ENCODE results near the gene FBRSL1. TPM values are rescaled to one million over a fixed set of nuclear protein-coding genes. Genes with fewer than 3 reads are reported as not detected.

The FBRSL1 gene
- polyA plus RNA-seq, 1 of the 3 experiments (the other 2 are of a cell fraction), result 5.5 TPM

- H3F3A ChIP-seq (replicated peaks; ENCODE audit: insufficient read depth), result peaks cover 3% of the 10 kb centered on the region
- H3K36me3 ChIP-seq (replicated peaks in 1 of 2; ENCODE audit: control insufficient read depth in 1 of 2, insufficient read depth in 2 of 2, low read length in 1 of 2), result no peaks in the 10 kb centered on the region
- peaks cover 7% of the 10 kb centered on the region; the same call in 1 of the 2 replicates for H3K27me3 ChIP-seq (ENCODE audit: insufficient read depth)
- ChIA-PET POLR2A (no interaction called here), CTCF (interaction anchor here (1.8 to 3.3 kb wide), 3 partner anchors 9 to 63 kb away, joined by 5 to 12 read pairs (median 7); no protein-coding TSS in a partner anchor)
- H3K4me3 ChIP-seq (ENCODE audit: low read depth in 2 of 2, low read length in 1 of 2), result no peak overlapping the region
- no peak overlapping the region for H2AFZ ChIP-seq (ENCODE audit: low read depth)
- TF ChIP-seq USF1 (IDR thresholded peaks at IDR 0.05; ENCODE audit: borderline replicate concordance, low read depth) (no peak), YY1 (IDR thresholded peaks at IDR 0.05; ENCODE audit: low read depth) (no peak), RXRA (IDR thresholded peaks at IDR 0.05; ENCODE audit: borderline replicate concordance, low read depth) (no peak), SMC3 (IDR thresholded peaks at IDR 0.05; ENCODE audit: low read depth, low read length) (no peak), IRF3 (IDR thresholded peaks at IDR 0.05; ENCODE audit: low read depth, low read length) (no peak)
- H3K79me2 ChIP-seq (ENCODE audit: insufficient read depth), result no peaks in the 10 kb centered on the region
- no peaks in the 10 kb centered on the region; a peak in 1 of 4 replicates for H3K4me1 ChIP-seq (ENCODE audit: control insufficient read depth in 1 of 2, insufficient read depth in 2 of 2, low read depth in 1 of 2, low read length in 1 of 2)
- no peaks in the 10 kb centered on the region for H3K9me3 ChIP-seq
- WGBS (ENCODE audit: low lambda C conversion rate), result 44% methylated on average over 16 of the region's 19 CpGs
- no peaks in the 10 kb centered on the region for H3K9me2 ChIP-seq
- no peak overlapping the region for H3K4me2 ChIP-seq
- no peaks in the 10 kb centered on the region for H4K20me1 ChIP-seq (ENCODE audit: insufficient read depth)
- no peak overlapping the region for H3K9ac ChIP-seq
- DNase-seq, result no peak
- no peak overlapping the region for H3K27ac ChIP-seq (ENCODE audit: low read depth in 2 of 2, low read length in 1 of 2)
Observed at GRCh38 chr12:132477703-132478432, 12.1 kb upstream of the FBRSL1 start.

GRCh38 chr12:132478433-132478803, 11.5 kb upstream of the FBRSL1 start:
- no peaks in the 10 kb centered on the region for H3K9me3 ChIP-seq
- H3K9me2 ChIP-seq, result no peaks in the 10 kb centered on the region
- no peaks in the 10 kb centered on the region for H3K79me2 ChIP-seq (ENCODE audit: insufficient read depth)
- no peak overlapping the region for H2AFZ ChIP-seq (ENCODE audit: low read depth)
- H3K4me3 ChIP-seq (ENCODE audit: low read depth in 2 of 2, low read length in 1 of 2), result no peak overlapping the region
- no peak overlapping the region for H3K4me2 ChIP-seq
- POLR2A ChIA-PET, result no interaction called here
- no peaks in the 10 kb centered on the region for H3K36me3 ChIP-seq (replicated peaks in 1 of 2; ENCODE audit: control insufficient read depth in 1 of 2, insufficient read depth in 2 of 2, low read length in 1 of 2)
- no peak for DNase-seq
- H3K27ac ChIP-seq (ENCODE audit: low read depth in 2 of 2, low read length in 1 of 2), result no peak overlapping the region
- H4K20me1 ChIP-seq (ENCODE audit: insufficient read depth), result no peaks in the 10 kb centered on the region
- H3K27me3 ChIP-seq (ENCODE audit: insufficient read depth), result peaks cover 7% of the 10 kb centered on the region; the same call in 1 of the 2 replicates
- CTCF ChIA-PET, result interaction anchor here (2.0 to 3.3 kb wide), 2 partner anchors 45 to 64 kb away, joined by 5 to 12 read pairs; no protein-coding TSS in a partner anchor
- WGBS (ENCODE audit: low lambda C conversion rate), result 72% methylated on average over 8 of the region's 15 CpGs
- no peaks in the 10 kb centered on the region; a peak in 1 of 4 replicates for H3K4me1 ChIP-seq (ENCODE audit: control insufficient read depth in 1 of 2, insufficient read depth in 2 of 2, low read depth in 1 of 2, low read length in 1 of 2)
- H3K9ac ChIP-seq, result no peak overlapping the region
- H3F3A ChIP-seq (replicated peaks; ENCODE audit: insufficient read depth), result peaks cover 3% of the 10 kb centered on the region
- TF ChIP-seq NFIC (IDR thresholded peaks at IDR 0.05; ENCODE audit: borderline replicate concordance) (no peak), MEF2A (IDR thresholded peaks at IDR 0.05; ENCODE audit: borderline replicate concordance, low read depth) (no peak), GABPA (IDR thresholded peaks at IDR 0.05; ENCODE audit: low read depth) (no peak), RAD21 (IDR thresholded peaks at IDR 0.05; ENCODE audit: low read length) (no peak), FOXJ3 (CRISPR knock-in tag; IDR thresholded peaks at IDR 0.05) (no peak), GATA2 (CRISPR knock-in tag; IDR thresholded peaks at IDR 0.05) (no peak), RCOR1 (IDR thresholded peaks at IDR 0.05; ENCODE audit: low read length) (no peak), SMC3 (IDR thresholded peaks at IDR 0.05; ENCODE audit: low read depth, low read length) (no peak), EP300 (IDR thresholded peaks at IDR 0.05; ENCODE audit: borderline replicate concordance in 1 of 2, low read depth in 1 of 2, low read length in 1 of 2) (no peak), REST (IDR thresholded peaks at IDR 0.05; ENCODE audit: low read depth, low read length) (no peak), IRF3 (IDR thresholded peaks at IDR 0.05; ENCODE audit: low read depth, low read length) (no peak), TEAD4 (IDR thresholded peaks at IDR 0.05; ENCODE audit: borderline replicate concordance, insufficient read depth) (no peak), ELF1 (IDR thresholded peaks at IDR 0.05) (no peak), JUND (IDR thresholded peaks at IDR 0.05) (no peak), ZBTB33 (IDR thresholded peaks at IDR 0.05; ENCODE audit: borderline replicate concordance, low read depth) (no peak)

All from SK-N-SH (cell line).